GM23338 (cell line): Measurements from ENCODE around the gene CHST11. TPM values are rescaled to one million over a fixed set of nuclear protein-coding genes. Genes with fewer than 3 reads are reported as not detected.

Experiments
- ATAC-seq: fragments of 200-7000 bp; cut with Tn5 transposase; 3 replicates; pipeline ENCODE4 v1.9.1; 2020
- DNase-seq: peaks from one replicate; pipeline ENCODE4 v3.0.0-alpha.2; 2015; ENCODE audit warnings: low spot score
- H2AFZ ChIP-seq: fragments of 200-600 bp; sonication (generic); 2 replicates; pipeline ENCODE4 v1.8.0; 2016; ENCODE audit warnings: antibody characterized with exemption, mild to moderate bottlenecking, moderate library complexity
- H3F3A ChIP-seq: fragments of 200-600 bp; sonication (generic); replicated peaks from 2 replicates; pipeline ENCODE4 v1.8.0; 2017; ENCODE audit warnings: antibody characterized with exemption, mixed run types, low read depth
- H3K27ac ChIP-seq: fragments of 200-600 bp; sonication (generic); 2 replicates; pipeline ENCODE4 v1.6.1; 2016; ENCODE audit warnings: low read depth
- H3K27me3 ChIP-seq: fragments of 200-600 bp; sonication (generic); 2 replicates; pipeline ENCODE4 v1.8.0; 2016; ENCODE audit warnings: mild to moderate bottlenecking, mixed run types, moderate library complexity; ENCODE audit not compliant: insufficient read depth
- H3K36me3 ChIP-seq: fragments of 200-600 bp; sonication (generic); 2 replicates; pipeline ENCODE4 v1.8.0; 2016; ENCODE audit warnings: mild to moderate bottlenecking; ENCODE audit not compliant: insufficient read depth
- H3K4me1 ChIP-seq: fragments of 200-600 bp; sonication (generic); 2 replicates; pipeline ENCODE4 v1.8.0; 2016; ENCODE audit warnings: mild to moderate bottlenecking, moderate library complexity; ENCODE audit not compliant: insufficient read depth
- H3K4me2 ChIP-seq: fragments of 200-600 bp; sonication (generic); 2 replicates; pipeline ENCODE4 v1.7.1; 2017; ENCODE audit warnings: mixed run types
- H3K4me3 ChIP-seq: fragments of 200-600 bp; sonication (generic); 2 replicates; pipeline ENCODE4 v1.6.1; 2016; ENCODE audit warnings: mixed run types
- H3K79me2 ChIP-seq: fragments of 200-600 bp; sonication (generic); replicated peaks from 2 replicates; pipeline ENCODE4 v1.8.0; 2017; ENCODE audit warnings: mild to moderate bottlenecking; ENCODE audit not compliant: insufficient read depth
- H3K9me2 ChIP-seq: fragments of 200-600 bp; sonication (generic); 2 replicates; pipeline ENCODE4 v1.8.0; 2017; ENCODE audit not compliant: insufficient read depth
- H4K20me1 ChIP-seq: fragments of 200-600 bp; sonication (generic); replicated peaks from 2 replicates; pipeline ENCODE4 v1.8.0; 2017; ENCODE audit warnings: mild to moderate bottlenecking; ENCODE audit not compliant: insufficient read depth
- H3K27ac Mint-ChIP-seq: 2 replicates; pipeline ENCODE4 v1.8.0; 2020; ENCODE audit warnings: inconsistent platforms, mild to moderate bottlenecking, moderate library complexity, mixed read lengths
- H3K27me3 Mint-ChIP-seq: 3 replicates; pipeline ENCODE4 v1.8.0; 2022; ENCODE audit warnings: low read depth, mild to moderate bottlenecking, moderate library complexity, mixed read lengths, inconsistent platforms; ENCODE audit not compliant: insufficient read depth, poor library complexity
- H3K36me3 Mint-ChIP-seq: 3 replicates; pipeline ENCODE4 v1.8.0; 2021; ENCODE audit warnings: low read depth, mild to moderate bottlenecking, inconsistent platforms, moderate library complexity, mixed read lengths
- H3K4me1 Mint-ChIP-seq: 3 replicates; pipeline ENCODE4 v1.8.0; 2020; ENCODE audit warnings: mild to moderate bottlenecking, inconsistent platforms, mixed read lengths
- H3K4me3 Mint-ChIP-seq: 3 replicates; pipeline ENCODE4 v1.8.0; 2021; ENCODE audit warnings: moderate library complexity, mild to moderate bottlenecking, inconsistent platforms, mixed read lengths
- H3K9me3 Mint-ChIP-seq: 3 replicates; pipeline ENCODE4 v1.8.0; 2020; ENCODE audit warnings: moderate library complexity, mild to moderate bottlenecking, inconsistent platforms, mixed read lengths
- ETS1 ChIP-seq: IDR thresholded peaks from 2 replicates; pipeline ENCODE4 v1.6.1; 2016; ENCODE audit warnings: antibody characterized with exemption
- EZH2 ChIP-seq: fragments of 200-600 bp; sonication (generic); IDR thresholded peaks from one replicate; pipeline ENCODE4 v1.8.0; 2017; ENCODE audit warnings: antibody characterized with exemption, mild to moderate bottlenecking, low read depth; ENCODE audit not compliant: unreplicated experiment
- EZH2phosphoT487 ChIP-seq: fragments of 200-600 bp; sonication (generic); IDR thresholded peaks from one replicate; pipeline ENCODE4 v1.8.1; 2018; ENCODE audit warnings: antibody characterized with exemption; ENCODE audit not compliant: unreplicated experiment
- POLR2AphosphoS5 ChIP-seq: IDR thresholded peaks from 2 replicates; pipeline ENCODE4 v1.6.1; 2016; ENCODE audit warnings: antibody characterized with exemption, low read depth
- REST ChIP-seq: IDR thresholded peaks from one replicate; pipeline ENCODE4 v1.6.1; 2018; ENCODE audit warnings: antibody characterized with exemption; ENCODE audit not compliant: unreplicated experiment
- STAT1 ChIP-seq: IDR thresholded peaks from one replicate; pipeline ENCODE4 v1.6.1; 2016; ENCODE audit warnings: antibody characterized with exemption; ENCODE audit not compliant: unreplicated experiment
- polyA plus RNA-seq: library from polyadenylated mRNA; unstranded; fragments of >200 nt; fragmentation: Nextera tagmentation; extraction: Ambion mirVana; gene quantifications from 2 replicates; pipeline ENCODE4 v1.2.1, GENCODE V29; 2016
- total RNA-seq: library from RNA; depleted of rRNA; stranded (reverse); fragments of >200 nt; shearing (Covaris generic); gene quantifications from 2 replicates; pipeline ENCODE4 v1.2.3, GENCODE V29; 2014
- TF ChIP-seq, protein P1 (sequence below), 2 experiments: fragments of 200-600 bp in 1 of 2; sonication (generic) in 1 of 2; conservative IDR thresholded peaks; 2 replicates each; pipeline versions ENCODE4 v1.5.1 to v1.6.1; 2016 to 2017; ENCODE audit warnings: antibody characterized with exemption in 2 of 2, low read depth in 2 of 2, mild to moderate bottlenecking in 2 of 2, moderate library complexity in 1 of 2
- TF ChIP-seq, protein P2 (sequence below): fragments of 250-450 bp; sonication (Bioruptor Pico); IDR thresholded peaks from 2 replicates; pipeline ENCODE4 v1.5.0; 2020; ENCODE audit warnings: mild to moderate bottlenecking, moderate library complexity

Gene CHST11
- total and polyA plus RNA-seq, 2 experiments from 2014 or later, result 7.7 to 25.7 TPM

DNA sequence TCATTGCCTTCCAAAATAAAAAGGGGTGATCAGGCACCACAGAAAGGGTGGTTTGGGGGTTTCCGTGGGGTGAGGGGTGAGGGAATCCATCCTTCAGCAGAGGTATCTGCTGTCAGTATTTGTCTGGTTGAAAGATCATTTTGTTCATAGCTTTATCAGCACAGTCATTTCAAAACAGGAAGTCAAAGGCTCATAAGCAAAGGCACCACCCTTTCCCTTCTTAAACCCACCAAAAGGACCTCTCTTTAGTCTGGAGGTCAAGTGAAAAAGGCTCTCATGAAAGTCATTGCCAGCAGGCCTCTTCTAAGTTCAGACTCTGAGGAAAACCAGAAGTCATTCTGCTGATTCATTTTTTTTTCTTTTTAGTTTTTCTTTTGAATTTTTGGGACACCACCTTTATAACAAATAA lies 6.2 kb downstream of the CHST11 start:
- no peaks in the 10 kb centered on the region for H3K9me2 ChIP-seq
- H3K4me1 ChIP-seq, result peaks cover 23% of the 10 kb centered on the region
- H3F3A ChIP-seq, result no peaks in the 10 kb centered on the region
- no peak for DNase-seq
- Mint-ChIP-seq H3K9me3 (no peaks in the 10 kb centered on the region), H3K4me3 (no peak overlapping the region), H3K36me3 (no peaks in the 10 kb centered on the region), H3K27me3 (peaks cover 19% of the 10 kb centered on the region), H3K4me1 (peaks cover 31% of the 10 kb centered on the region), H3K27ac (no peak overlapping the region)
- TF ChIP-seq POLR2AphosphoS5 (no peak), STAT1 (no peak), REST (no peak), EZH2 (no peak), EZH2phosphoT487 (no peak)
- TF ChIP-seq, protein P1, sequence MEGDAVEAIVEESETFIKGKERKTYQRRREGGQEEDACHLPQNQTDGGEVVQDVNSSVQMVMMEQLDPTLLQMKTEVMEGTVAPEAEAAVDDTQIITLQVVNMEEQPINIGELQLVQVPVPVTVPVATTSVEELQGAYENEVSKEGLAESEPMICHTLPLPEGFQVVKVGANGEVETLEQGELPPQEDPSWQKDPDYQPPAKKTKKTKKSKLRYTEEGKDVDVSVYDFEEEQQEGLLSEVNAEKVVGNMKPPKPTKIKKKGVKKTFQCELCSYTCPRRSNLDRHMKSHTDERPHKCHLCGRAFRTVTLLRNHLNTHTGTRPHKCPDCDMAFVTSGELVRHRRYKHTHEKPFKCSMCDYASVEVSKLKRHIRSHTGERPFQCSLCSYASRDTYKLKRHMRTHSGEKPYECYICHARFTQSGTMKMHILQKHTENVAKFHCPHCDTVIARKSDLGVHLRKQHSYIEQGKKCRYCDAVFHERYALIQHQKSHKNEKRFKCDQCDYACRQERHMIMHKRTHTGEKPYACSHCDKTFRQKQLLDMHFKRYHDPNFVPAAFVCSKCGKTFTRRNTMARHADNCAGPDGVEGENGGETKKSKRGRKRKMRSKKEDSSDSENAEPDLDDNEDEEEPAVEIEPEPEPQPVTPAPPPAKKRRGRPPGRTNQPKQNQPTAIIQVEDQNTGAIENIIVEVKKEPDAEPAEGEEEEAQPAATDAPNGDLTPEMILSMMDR (conservative IDR thresholded peaks at IDR 0.05; ENCODE audit: low read depth in 2 of 2), result no peak
- no peak overlapping the region for H3K4me2 ChIP-seq
- H2AFZ ChIP-seq, result no peak overlapping the region
- H3K4me3 ChIP-seq, result no peak overlapping the region
- no peak for ATAC-seq
- H3K36me3 ChIP-seq, result no peaks in the 10 kb centered on the region
- peaks cover 21% of the 10 kb centered on the region for H3K27me3 ChIP-seq
- H4K20me1 ChIP-seq, result peaks cover 25% of the 10 kb centered on the region; the same call in 1 of the 2 replicates
- peaks cover 75% of the 10 kb centered on the region for H3K79me2 ChIP-seq
- no peak overlapping the region for H3K27ac ChIP-seq

GRCh38 chr12:104463368-104463767 lies 6.6 kb downstream of the CHST11 start:
- Histone ChIP-seq H3F3A (no peaks in the 10 kb centered on the region), H3K36me3 (no peaks in the 10 kb centered on the region), H3K27ac (no peak overlapping the region), H3K4me1 (peaks cover 23% of the 10 kb centered on the region), H3K27me3 (peaks cover 17% of the 10 kb centered on the region), H3K4me2 (no peak overlapping the region), H4K20me1 (peaks cover 25% of the 10 kb centered on the region; the same call in 1 of the 2 replicates), H3K4me3 (no peak overlapping the region), H2AFZ (no peak overlapping the region), H3K9me2 (no peaks in the 10 kb centered on the region), H3K79me2 (peaks cover 71% of the 10 kb centered on the region)
- ATAC-seq (no peak), DNase-seq (no peak)
- no peak overlapping the region for H3K4me3 Mint-ChIP-seq
- H3K36me3 Mint-ChIP-seq, result no peaks in the 10 kb centered on the region
- H3K9me3 Mint-ChIP-seq, result no peaks in the 10 kb centered on the region
- H3K27me3 Mint-ChIP-seq, result peaks cover 16% of the 10 kb centered on the region
- peaks cover 32% of the 10 kb centered on the region for H3K4me1 Mint-ChIP-seq
- H3K27ac Mint-ChIP-seq, result 0 out of 2 replicates have a peak overlapping the region, but pooled peaks have one; percentile 40
- no peak for TF ChIP-seq ETS1
- TF ChIP-seq, protein P2, sequence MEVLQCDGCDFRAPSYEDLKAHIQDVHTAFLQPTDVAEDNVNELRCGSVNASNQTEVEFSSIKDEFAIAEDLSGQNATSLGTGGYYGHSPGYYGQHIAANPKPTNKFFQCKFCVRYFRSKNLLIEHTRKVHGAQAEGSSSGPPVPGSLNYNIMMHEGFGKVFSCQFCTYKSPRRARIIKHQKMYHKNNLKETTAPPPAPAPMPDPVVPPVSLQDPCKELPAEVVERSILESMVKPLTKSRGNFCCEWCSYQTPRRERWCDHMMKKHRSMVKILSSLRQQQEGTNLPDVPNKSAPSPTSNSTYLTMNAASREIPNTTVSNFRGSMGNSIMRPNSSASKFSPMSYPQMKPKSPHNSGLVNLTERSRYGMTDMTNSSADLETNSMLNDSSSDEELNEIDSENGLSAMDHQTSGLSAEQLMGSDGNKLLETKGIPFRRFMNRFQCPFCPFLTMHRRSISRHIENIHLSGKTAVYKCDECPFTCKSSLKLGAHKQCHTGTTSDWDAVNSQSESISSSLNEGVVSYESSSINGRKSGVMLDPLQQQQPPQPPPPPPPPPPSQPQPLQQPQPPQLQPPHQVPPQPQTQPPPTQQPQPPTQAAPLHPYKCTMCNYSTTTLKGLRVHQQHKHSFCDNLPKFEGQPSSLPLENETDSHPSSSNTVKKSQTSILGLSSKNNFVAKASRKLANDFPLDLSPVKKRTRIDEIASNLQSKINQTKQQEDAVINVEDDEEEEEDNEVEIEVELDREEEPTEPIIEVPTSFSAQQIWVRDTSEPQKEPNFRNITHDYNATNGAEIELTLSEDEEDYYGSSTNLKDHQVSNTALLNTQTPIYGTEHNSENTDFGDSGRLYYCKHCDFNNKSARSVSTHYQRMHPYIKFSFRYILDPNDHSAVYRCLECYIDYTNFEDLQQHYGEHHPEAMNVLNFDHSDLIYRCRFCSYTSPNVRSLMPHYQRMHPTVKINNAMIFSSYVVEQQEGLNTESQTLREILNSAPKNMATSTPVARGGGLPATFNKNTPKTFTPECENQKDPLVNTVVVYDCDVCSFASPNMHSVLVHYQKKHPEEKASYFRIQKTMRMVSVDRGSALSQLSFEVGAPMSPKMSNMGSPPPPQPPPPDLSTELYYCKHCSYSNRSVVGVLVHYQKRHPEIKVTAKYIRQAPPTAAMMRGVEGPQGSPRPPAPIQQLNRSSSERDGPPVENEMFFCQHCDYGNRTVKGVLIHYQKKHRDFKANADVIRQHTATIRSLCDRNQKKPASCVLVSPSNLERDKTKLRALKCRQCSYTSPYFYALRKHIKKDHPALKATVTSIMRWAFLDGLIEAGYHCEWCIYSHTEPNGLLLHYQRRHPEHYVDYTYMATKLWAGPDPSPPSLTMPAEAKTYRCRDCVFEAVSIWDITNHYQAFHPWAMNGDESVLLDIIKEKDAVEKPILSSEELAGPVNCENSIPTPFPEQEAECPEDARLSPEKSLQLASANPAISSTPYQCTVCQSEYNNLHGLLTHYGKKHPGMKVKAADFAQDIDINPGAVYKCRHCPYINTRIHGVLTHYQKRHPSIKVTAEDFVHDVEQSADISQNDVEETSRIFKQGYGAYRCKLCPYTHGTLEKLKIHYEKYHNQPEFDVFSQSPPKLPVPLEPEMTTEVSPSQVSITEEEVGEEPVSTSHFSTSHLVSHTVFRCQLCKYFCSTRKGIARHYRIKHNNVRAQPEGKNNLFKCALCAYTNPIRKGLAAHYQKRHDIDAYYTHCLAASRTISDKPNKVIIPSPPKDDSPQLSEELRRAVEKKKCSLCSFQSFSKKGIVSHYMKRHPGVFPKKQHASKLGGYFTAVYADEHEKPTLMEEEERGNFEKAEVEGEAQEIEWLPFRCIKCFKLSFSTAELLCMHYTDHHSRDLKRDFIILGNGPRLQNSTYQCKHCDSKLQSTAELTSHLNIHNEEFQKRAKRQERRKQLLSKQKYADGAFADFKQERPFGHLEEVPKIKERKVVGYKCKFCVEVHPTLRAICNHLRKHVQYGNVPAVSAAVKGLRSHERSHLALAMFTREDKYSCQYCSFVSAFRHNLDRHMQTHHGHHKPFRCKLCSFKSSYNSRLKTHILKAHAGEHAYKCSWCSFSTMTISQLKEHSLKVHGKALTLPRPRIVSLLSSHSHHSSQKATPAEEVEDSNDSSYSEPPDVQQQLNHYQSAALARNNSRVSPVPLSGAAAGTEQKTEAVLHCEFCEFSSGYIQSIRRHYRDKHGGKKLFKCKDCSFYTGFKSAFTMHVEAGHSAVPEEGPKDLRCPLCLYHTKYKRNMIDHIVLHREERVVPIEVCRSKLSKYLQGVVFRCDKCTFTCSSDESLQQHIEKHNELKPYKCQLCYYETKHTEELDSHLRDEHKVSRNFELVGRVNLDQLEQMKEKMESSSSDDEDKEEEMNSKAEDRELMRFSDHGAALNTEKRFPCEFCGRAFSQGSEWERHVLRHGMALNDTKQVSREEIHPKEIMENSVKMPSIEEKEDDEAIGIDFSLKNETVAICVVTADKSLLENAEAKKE (CRISPR knock-in tag), result no peak
